Mesangial cell (primary cell): Measurements from ENCODE around the gene NSDHL. TPM values are rescaled to one million over a fixed set of nuclear protein-coding genes. Genes with fewer than 3 reads are reported as not detected.

Experiments
- total RNA-seq: library from RNA; depleted of rRNA; stranded (reverse); fragments of >200 nt; gene quantifications from 2 replicates; pipeline ENCODE4 v1.2.3, GENCODE V29; 2015

The NSDHL gene
- 18.9 and 30.1 TPM in 2 replicates for total RNA-seq

DNA sequence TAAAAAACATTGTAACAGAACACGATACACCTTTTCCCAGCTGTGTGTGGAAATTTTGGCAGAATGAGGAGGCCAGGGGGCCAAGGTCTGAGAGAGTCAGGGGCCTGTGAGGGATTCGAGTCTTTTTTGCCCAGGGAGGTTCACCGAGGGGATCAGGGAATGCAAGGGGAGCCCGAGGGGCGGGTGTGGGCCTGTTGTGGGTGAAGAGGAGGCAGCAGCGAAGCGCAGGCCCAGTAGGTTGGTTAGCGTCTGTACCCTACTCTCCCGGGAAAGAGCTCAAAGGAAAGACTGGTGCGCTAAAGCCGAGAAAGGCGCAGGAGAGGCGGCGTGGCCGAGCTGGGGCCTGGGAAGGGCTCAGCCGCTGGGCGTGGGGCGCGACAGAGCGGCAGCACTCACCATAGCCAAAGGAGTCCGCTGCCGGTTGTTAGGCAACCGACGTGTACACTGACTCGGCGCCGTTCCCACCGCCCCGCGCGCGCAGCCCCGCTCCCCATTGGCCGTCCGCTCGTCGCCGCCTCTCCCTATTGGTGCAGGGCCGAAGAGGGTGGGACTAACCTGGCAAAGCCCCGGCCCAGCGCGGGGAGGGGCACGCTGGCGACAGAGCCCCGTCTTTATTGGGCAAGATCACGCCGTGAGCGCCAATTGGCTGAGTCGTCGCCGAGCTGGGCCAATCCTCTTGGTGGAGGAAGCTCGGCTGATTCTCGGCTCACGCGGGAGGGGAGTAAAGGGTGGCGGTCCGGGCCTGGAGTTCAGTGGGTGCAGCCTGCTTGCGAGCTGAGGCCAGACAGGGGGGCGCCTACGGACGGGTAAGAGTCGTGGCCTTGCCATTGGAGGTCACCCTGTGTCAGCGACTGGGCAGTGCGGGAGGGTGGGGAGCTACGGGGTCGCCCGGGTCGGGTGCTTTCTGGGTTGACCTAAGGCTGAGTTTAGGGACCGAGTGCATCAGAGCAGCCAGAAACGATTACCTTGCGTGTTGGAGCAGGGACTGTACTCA is at the start of gene NSDHL, which contains the start of gene CETN2:
TSS of gene NSDHL (plus strand) at position 752 of the 994 bp plus-strand sequence. CDS start 15,262 bp downstream, outside the sequence.
TSS of gene CETN2 (minus strand) at position 446 of the 994 bp plus-strand sequence. CDS start at position 399, 47 bp downstream.

DNA sequence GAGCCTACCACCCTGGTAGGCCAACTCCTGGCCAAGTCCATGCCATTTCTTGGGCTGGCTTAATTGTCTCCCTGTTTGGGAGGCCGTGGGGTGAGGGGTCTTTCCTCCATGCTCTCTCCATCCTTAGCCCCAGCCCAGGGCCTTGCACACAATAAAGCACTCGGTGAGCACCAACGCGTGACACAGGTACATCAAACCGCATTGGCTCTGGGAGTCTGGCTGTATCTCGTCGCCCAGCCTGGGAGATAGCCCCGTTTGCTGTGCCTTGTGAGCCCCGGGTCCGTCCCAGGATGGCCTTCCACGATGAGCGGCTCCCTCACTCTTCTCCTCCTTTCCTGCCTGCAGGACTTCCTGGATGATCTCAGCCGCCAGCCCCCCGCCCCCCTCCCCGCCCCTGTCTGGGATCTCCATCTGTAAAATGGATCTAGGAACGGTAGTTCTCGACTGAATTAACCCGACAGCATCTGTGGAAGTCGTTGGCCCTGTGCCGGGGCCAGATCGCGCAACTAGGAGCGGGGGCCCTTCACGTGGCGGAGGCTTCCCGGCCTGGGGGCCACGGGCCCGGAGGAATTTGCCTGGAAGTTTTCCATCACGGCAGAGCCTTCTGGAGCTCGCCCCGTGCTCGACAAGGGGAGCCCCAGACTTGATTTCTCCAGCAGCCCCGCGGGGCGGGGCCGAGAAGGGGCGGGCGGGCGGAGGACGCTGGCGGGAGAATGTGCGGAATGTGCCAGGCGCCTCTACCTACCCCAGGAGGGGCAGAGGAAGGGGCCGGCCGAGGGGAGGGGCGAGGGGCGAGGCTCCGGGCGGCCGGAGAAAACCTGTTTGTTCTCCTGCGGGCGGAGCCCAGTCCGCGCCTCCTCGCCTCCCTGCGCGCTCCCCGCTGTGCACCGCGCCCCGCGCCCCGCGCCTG is 66.6 kb downstream of the NSDHL start, which contains the start of gene ZNF185:
TSS of gene ZNF185 (plus strand) at position 846 of the 910 bp plus-strand sequence. CDS start 16,423 bp downstream, outside the sequence.

Other genes with a start within 250 kb of the NSDHL start
- under 0.01 and 0.13 TPM in 2 replicates for gene GABRQ, start 193.2 kb upstream of the NSDHL start, total RNA-seq
- gene MAGEA3, start 132.3 kb upstream of the NSDHL start, total RNA-seq: not detected in 2 replicates
- gene CSAG2, start 121.8 kb upstream of the NSDHL start, total RNA-seq: not detected in 2 replicates
- not detected in 2 replicates for gene MAGEA2B, start 116.4 kb upstream of the NSDHL start, total RNA-seq
- gene CSAG1, start 97.3 kb upstream of the NSDHL start, total RNA-seq: not detected in 2 replicates
- gene MAGEA12, start 97.3 kb upstream of the NSDHL start, total RNA-seq: not detected in 2 replicates
- not detected in 2 replicates for gene MAGEA2, start 77.2 kb upstream of the NSDHL start, total RNA-seq
- not detected in 2 replicates for gene CSAG3, start 71.8 kb upstream of the NSDHL start, total RNA-seq
- not detected in 2 replicates for gene MAGEA6, start 61.4 kb upstream of the NSDHL start, total RNA-seq
- 15.8 and 17.1 TPM in 2 replicates for gene CETN2, start 306 bp upstream of the NSDHL start, total RNA-seq
- gene ZNF185, start 67.0 kb downstream of the NSDHL start, total RNA-seq: 12.1 and 25.1 TPM in 2 replicates
- gene PNMA5, start 163.1 kb downstream of the NSDHL start, total RNA-seq: not detected in 2 replicates
- gene PNMA3, start 225.4 kb downstream of the NSDHL start, total RNA-seq: under 0.01 and 0.76 TPM in 2 replicates
- 2.6 and 6.8 TPM in 2 replicates for gene PNMA6A, start 241.4 kb downstream of the NSDHL start, total RNA-seq